Mucosa of rectum (tissue), 2 donors: ENCODE measurements around the gene GREB1L.

Source experiments
- H3K27ac ChIP-seq, 2 donors: one replicate each; pipeline ENCODE4 v1.7.0; 2013; ENCODE audit warnings: inconsistent platforms in 2 of 2, low read depth in 2 of 2, low read length in 2 of 2
- H3K27me3 ChIP-seq, 2 donors: one replicate each; pipeline ENCODE4 v1.7.0; 2013; ENCODE audit warnings: low read length in 2 of 2; ENCODE audit not compliant: control insufficient read depth in 2 of 2, insufficient read depth in 2 of 2
- H3K36me3 ChIP-seq, 2 donors: one replicate each; pipeline ENCODE4 v1.7.0; 2013; ENCODE audit warnings: low read length in 2 of 2; ENCODE audit not compliant: control insufficient read depth in 2 of 2, insufficient read depth in 2 of 2
- H3K4me1 ChIP-seq, 2 donors: one replicate each; pipeline ENCODE4 v1.7.0; 2013; ENCODE audit warnings: low read length in 2 of 2, mild to moderate bottlenecking in 1 of 2; ENCODE audit not compliant: control insufficient read depth in 2 of 2, insufficient read depth in 2 of 2
- H3K4me3 ChIP-seq, 2 donors: one replicate each; pipeline ENCODE4 v1.7.0; 2013; ENCODE audit warnings: low read length in 2 of 2
- H3K9ac ChIP-seq, 2 donors: one replicate each; pipeline ENCODE4 v1.7.0; 2013; ENCODE audit warnings: low read length in 2 of 2, low read depth in 1 of 2, mild to moderate bottlenecking in 1 of 2
- H3K9me3 ChIP-seq, 2 donors: one replicate each; pipeline ENCODE4 v1.7.0; 2013; ENCODE audit warnings: low read length in 2 of 2; ENCODE audit not compliant: control insufficient read depth in 2 of 2
- donor health status: healthy.
- donor health status: Normal muscosa, but diverticular disease.

GREB1L gene

DNA sequence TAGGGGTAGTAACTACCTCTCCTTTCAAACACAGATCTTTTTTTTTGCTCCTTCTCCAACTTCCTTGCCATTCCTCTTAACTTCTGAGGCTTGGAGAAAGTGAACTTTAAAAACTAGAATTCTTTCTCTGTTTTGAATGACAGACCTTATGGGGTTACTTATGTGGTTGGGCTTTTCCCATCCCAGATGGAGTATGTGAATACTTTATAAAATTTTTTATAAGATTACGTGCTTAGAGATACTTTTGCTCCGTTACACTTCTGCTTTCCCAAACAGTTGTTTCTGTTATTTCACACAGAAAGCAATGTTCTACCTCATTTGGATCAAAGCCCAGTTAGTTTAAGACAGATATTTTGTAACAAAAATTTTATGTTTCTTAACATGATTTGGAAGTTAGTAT, 20.2 kb downstream of the GREB1L start:
- Histone ChIP-seq H3K9me3 (no peaks in the 10 kb centered on the region), H3K4me3 (no peak overlapping the region), H3K4me1 (no peaks in the 10 kb centered on the region), H3K9ac (no peak overlapping the region), H3K27me3 (no peaks in the 10 kb centered on the region), H3K27ac (no peak overlapping the region), H3K36me3 (no peaks in the 10 kb centered on the region)

DNA sequence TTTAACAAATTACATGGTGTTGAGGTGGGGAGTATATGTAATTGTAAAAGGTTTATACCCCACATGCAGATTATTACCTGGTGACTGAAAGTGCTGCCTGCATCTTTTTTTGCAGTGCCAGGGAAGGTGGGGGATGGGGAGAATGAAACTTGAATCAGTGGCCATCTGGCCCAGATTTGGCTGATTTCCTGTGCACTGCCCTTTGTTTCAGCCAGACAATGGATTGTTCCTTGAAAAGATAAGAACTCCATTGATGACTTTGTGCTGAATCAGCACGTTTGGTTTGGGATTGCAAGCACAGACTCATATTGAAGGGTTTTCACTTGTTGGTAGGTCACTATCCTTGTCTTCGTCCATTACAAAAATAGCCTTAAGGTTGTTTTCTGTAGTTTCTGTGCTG, 20.9 kb downstream of the GREB1L start:
- Histone ChIP-seq H3K4me3 (no peak overlapping the region), H3K9ac (no peak overlapping the region), H3K4me1 (no peaks in the 10 kb centered on the region), H3K27me3 (no peaks in the 10 kb centered on the region), H3K27ac (no peak overlapping the region), H3K36me3 (no peaks in the 10 kb centered on the region), H3K9me3 (no peaks in the 10 kb centered on the region)

DNA sequence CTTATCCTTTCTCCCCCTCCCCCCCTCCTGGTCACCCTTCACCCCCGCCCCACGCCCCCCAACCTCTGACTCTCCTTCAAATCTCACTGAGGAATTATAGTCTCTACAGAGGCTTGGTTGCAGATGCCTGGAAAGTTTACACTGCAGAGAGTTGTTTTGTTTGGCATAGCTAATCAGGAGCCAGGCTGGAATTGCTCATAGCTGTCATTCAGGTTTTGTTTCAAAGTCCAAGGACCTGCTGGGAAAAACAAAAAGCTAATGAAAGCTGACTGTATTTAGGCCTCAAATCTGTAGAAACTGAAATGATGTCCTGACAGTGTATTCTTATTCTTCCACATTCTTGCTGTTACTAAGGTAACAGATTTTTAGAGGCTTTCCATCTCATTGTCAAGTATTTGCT, 22.6 kb downstream of the GREB1L start:
- H3K27ac ChIP-seq = no peak overlapping the region
- H3K9ac ChIP-seq = no peak overlapping the region

DNA sequence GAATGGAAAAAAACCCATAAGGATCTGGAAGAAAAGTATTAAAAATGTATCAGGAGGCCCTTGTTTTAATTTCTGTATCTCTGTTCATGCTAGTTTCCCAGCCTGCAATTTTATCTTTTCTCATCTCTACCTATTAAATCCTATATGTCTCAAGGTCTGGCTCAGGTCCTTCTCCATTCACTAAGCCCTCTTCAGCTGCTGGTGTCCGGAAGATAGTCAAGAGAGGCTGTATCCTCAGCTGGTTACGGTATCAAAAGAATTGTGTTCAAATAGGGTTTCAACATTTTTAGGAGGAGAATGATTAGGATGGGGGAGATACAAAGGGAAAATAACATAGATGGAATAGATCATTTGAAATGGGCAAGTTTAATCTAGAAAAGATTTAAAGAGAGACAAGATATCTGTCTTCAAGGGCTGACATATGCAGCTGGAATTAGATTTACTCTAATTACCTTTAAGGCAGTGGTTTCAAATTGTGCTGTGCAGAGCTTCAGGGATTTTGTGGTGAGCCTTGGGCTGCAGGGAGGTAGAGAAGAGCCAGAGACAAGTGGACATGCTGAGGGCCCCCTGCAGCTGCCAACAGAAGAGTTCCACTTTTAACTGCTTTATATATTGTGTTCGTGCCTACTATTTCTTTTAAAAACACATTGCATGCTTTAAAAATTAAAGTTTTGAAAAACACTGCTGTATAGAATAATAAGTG, 24.1 kb downstream of the GREB1L start:
- Histone ChIP-seq H3K4me1 (no peaks in the 10 kb centered on the region), H3K9ac (no peak overlapping the region), H3K27ac (no peak overlapping the region), H3K27me3 (no peaks in the 10 kb centered on the region), H3K4me3 (no peak overlapping the region), H3K36me3 (no peaks in the 10 kb centered on the region), H3K9me3 (no peaks in the 10 kb centered on the region)

More for the DNA sequence above, 22.6 kb downstream of the GREB1L start:
- no peaks in the 10 kb centered on the region for H3K36me3 ChIP-seq
- no peak overlapping the region for H3K4me3 ChIP-seq
- no peaks in the 10 kb centered on the region for H3K4me1 ChIP-seq
- H3K27me3 ChIP-seq = no peaks in the 10 kb centered on the region
- H3K9me3 ChIP-seq = no peaks in the 10 kb centered on the region

DNA sequence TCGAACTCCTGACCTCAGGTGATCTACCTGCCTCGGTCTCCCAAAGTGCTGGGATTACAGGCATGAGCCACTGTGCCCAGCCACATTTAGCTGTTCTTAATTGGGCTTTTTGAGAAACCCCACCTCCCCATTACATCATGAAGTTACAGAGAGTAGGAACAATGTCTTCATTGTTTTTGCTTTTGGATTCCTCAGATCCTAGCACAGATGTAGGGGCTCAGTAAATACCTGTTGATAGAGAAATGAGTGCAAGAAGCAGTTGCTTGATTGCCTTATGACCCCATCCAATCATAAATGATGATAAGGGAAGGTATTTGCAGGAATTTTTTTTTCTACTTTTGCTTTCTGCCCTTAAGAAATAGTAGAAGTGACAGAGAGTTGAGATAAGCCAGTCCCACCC, 25.4 kb downstream of the GREB1L start:
- H3K4me3 ChIP-seq = no peak overlapping the region
- no peaks in the 10 kb centered on the region for H3K27me3 ChIP-seq
- H3K9me3 ChIP-seq = no peaks in the 10 kb centered on the region
- no peak overlapping the region for H3K27ac ChIP-seq
- no peak overlapping the region for H3K9ac ChIP-seq
- no peaks in the 10 kb centered on the region for H3K4me1 ChIP-seq
- H3K36me3 ChIP-seq = no peaks in the 10 kb centered on the region

DNA sequence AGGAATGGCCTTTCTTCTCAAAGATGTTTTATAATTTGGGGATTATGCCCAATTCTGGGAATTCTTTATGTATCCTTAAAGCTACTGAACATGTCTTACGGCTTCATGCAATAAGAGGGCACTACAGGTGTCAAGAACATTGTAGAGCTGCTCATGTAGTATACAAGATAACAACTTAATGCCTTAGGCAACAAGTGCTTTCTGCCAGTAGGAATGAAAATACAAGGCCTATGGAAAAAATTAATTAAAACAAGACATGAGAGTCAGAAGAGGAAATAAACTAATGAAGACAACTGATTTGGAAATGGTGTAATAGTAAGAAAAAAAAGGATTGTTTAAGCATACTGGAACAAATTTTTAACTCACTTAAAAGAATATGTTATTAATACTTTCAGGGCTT, 27.3 kb downstream of the GREB1L start:
- Histone ChIP-seq H3K9me3 (no peaks in the 10 kb centered on the region), H3K4me1 (no peaks in the 10 kb centered on the region), H3K27ac (no peak overlapping the region), H3K27me3 (no peaks in the 10 kb centered on the region), H3K4me3 (no peak overlapping the region), H3K9ac (no peak overlapping the region), H3K36me3 (no peaks in the 10 kb centered on the region)

DNA sequence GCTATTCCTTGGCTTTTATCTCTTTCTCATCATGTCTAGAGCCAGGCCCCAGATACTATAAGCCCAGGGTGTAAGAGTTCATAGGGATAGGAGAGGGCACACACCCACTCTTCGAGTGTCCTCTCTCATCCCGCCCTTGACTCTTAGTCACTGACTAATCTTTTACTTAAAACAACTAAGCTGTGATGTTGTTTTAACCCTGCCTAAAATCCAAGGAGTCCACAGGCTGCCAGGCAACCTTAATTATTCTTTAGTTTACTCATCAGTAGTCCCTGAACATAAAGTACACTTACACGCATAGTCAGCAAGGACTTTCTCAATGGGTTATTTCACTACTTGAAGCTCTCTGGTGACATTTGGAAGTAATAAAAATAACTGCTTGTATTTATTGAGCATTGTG, 28.4 kb downstream of the GREB1L start:
- Histone ChIP-seq H3K36me3 (no peaks in the 10 kb centered on the region), H3K9me3 (no peaks in the 10 kb centered on the region), H3K4me3 (no peak overlapping the region), H3K27me3 (no peaks in the 10 kb centered on the region), H3K4me1 (no peaks in the 10 kb centered on the region), H3K9ac (no peak overlapping the region), H3K27ac (no peak overlapping the region)

DNA sequence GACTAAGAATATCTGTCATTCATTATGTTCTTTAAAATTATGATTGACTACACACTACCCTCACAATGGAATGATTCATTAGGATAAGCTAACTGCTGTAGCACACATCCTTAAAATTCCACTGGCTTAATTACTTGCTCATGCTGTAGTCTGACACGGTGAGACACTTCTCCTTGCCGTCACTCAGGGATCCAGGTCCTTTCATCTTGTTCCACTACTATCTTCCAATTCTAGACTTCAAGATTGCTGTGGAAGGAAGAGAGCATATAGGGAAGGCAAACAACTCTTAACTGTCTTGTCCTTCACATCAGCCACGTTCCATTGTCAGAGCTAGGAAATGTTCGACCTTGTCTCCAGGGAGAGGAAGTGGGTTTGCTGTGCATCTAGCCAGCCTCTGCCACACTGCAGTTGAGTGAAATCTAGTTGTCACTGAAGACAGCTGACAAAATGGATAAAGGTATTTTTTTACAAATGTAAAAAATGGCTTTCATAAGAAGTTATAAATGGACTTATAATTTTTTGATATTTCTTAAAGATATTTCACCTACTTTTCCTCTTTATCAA, 30.1 kb downstream of the GREB1L start:
- no peak overlapping the region for H3K27ac ChIP-seq
- H3K4me3 ChIP-seq = no peak overlapping the region

DNA sequence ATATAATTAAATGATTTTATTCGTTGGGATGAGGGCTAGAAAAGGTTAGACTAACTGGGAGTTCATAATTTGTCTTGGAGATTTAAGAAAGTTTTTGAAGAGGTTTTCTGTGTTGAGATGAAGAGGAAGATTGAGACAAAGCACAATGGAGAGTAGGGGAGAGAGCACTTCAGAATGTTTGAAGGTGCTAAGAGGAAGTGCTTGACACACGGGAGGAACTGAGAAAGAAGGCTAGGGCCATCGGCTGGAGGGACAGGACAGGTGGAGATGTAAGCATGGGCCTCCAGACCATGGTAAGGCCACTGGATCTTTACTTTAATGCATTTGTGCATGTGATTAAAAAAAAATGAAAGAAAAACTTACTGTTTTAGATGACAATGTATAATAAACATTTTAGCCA, 31.5 kb downstream of the GREB1L start:
- no peaks in the 10 kb centered on the region for H3K36me3 ChIP-seq

More for the DNA sequence above, 30.1 kb downstream of the GREB1L start:
- Histone ChIP-seq H3K9me3 (no peaks in the 10 kb centered on the region), H3K4me1 (no peaks in the 10 kb centered on the region), H3K9ac (no peak overlapping the region), H3K36me3 (no peaks in the 10 kb centered on the region), H3K27me3 (no peaks in the 10 kb centered on the region)

DNA sequence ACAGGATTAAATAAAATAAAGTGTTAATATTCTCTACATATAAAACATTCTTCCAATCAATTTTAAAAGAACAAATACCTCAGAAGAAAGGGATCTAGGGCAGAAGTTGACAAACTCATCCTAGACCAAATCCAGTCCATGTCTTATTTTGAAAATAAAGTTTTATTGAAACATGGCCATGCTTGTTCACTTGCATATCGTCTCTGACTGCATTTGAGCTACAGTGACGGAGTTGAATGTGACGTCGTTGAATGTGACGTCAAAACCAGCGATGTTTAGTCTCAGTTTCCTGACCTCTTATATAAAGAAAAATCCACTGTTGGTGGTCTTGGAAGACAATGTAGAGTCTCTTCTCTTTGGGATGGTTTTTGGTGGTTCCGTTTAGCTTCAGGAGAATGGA, 33.6 kb downstream of the GREB1L start:
- no peaks in the 10 kb centered on the region for H3K4me1 ChIP-seq
- no peak overlapping the region for H3K27ac ChIP-seq
- H3K9me3 ChIP-seq = no peaks in the 10 kb centered on the region
- no peaks in the 10 kb centered on the region for H3K36me3 ChIP-seq
- H3K27me3 ChIP-seq = no peaks in the 10 kb centered on the region
- H3K4me3 ChIP-seq = no peak overlapping the region
- H3K9ac ChIP-seq = no peak overlapping the region

More for the DNA sequence above, 31.5 kb downstream of the GREB1L start:
- no peak overlapping the region for H3K9ac ChIP-seq
- H3K9me3 ChIP-seq = no peaks in the 10 kb centered on the region
- H3K27ac ChIP-seq = no peak overlapping the region
- no peaks in the 10 kb centered on the region for H3K4me1 ChIP-seq
- H3K4me3 ChIP-seq = no peak overlapping the region
- H3K27me3 ChIP-seq = no peaks in the 10 kb centered on the region
